ENCODE measurements around the gene FANCE. TPM values are rescaled to one million over a fixed set of nuclear protein-coding genes. Genes with fewer than 3 reads are reported as not detected.
A peak's percentile ranks its signal among the peaks of the same experiment; 100 is the strongest.

FANCE gene
- total RNA-seq, 1 donor from 2014 or later: 3.4 TPM

DNA sequence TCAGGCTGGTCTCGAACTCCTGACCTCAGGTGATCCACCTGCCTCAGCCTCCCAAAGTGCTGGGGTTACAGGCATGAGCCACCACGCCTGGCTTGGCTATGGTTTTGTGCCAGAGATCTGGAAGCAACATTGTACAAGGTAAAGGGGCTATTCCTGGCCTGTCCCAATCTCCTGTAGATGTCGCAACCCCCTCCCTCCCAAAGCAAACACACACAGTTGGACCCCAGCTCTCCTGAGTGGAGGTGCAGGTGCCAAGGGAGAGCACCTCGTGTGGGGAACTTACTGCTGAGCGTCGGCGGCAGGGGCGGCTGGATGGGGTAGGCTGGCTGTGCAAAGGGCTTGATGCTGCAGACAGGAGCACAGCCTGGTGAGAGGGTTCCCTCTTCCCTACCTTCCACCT, 24.9 kb downstream of the FANCE start:
- DNase-seq: no peak
- intact Hi-C loops (cut with DNase I): no loop called here
- no peak for ATAC-seq (ENCODE audit: poor library complexity)

DNA sequence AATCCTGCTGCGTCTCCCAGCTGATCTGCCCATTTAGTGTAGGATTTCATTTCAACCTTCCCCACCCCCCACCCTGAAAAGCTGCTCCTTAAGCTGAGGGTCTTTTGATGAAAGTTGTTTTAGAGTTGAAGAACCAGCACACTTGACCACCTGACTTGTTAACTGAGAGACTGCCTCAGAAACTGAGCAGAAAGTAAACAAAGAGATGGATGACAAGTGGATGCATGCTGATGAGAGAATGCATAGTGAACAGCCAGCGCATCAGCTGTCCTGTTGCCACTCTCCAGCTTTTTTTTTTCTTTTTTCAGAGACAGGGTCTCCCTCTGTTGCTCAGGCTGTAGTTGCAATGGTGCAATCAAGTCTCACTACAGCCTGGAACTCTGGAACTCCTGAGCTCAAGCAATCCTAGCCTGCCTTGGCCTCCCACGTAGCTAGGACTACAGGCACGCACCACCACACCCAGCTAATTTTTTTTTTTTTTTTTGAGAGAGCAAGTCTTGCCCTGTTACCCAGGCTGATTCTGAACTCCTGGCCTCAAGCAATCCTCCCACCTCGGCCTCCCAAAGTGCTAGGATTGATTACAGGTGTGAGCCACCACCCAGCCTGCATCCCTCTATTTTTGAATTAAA, 25.5 kb downstream of the FANCE start:
- intact Hi-C loops (cut with DNase I): no loop called here
- ATAC-seq (ENCODE audit: poor library complexity): no peak
- no peak for DNase-seq

DNA sequence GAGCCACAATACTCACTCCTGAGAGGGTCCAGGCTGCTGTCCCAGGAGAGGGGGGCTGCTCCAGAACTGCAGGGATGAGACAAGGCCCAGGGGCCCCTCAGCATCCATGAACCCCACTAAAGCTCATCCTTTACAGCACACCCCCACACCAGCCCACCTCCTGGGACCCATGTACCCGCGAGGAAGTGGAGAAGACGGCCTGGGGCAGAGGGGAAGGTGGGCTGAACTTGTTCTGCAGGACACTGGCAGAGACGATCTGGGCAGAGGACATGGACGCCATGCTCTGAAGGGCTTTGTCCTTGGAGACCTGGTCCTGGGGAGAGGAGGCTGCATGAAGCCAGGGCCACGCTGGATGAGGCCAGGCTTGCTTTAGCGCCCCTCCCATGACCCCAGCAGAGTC, 26.1 kb downstream of the FANCE start:
- intact Hi-C loops (cut with DNase I): no loop called here
- DNase-seq: no peak
- no peak for ATAC-seq (ENCODE audit: poor library complexity)

DNA sequence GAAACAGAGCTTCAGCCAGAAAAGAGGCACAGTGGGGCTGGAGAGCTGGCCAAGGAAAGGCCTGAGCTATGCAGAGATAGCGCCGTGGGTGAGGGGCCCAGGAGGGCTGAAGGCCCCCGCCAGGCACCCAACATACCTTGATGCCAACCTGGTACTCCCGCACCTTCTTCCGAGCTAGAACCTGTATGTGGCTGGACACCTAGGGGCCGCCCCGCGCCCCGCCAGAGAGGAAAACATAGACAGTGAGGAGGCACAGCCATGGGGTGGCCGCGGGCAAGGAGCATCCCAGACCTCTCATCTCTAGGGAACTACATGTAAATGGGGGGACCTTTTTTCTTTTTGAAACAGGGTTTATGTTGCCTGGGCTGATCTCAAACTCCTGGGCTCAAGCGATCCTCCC, 28.0 kb downstream of the FANCE start:
- no peak for DNase-seq
- no peak for ATAC-seq (ENCODE audit: poor library complexity)
- intact Hi-C loops (cut with DNase I): no loop called here

DNA sequence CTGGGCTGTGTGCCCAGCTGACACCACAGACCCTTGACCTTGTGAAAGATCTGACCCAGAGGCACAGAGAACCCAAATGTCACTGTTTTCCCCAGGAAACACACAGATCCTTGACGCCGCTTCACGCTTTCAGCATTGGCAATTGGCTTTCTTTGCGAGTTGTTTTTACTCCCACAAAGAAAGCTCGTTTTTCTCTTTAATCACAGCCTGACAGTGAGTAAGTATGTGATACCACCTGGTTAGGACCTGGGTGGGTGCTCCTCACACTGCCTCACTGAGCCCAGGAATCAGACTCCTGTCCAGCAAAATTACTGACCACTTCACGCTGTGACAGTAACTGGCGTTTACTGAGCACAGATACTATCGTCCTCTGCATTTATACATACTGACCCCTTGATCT, 29.1 kb downstream of the FANCE start:
- intact Hi-C loops (cut with DNase I): no loop called here
- no peak for ATAC-seq (ENCODE audit: poor library complexity)
- DNase-seq: no peak

DNA sequence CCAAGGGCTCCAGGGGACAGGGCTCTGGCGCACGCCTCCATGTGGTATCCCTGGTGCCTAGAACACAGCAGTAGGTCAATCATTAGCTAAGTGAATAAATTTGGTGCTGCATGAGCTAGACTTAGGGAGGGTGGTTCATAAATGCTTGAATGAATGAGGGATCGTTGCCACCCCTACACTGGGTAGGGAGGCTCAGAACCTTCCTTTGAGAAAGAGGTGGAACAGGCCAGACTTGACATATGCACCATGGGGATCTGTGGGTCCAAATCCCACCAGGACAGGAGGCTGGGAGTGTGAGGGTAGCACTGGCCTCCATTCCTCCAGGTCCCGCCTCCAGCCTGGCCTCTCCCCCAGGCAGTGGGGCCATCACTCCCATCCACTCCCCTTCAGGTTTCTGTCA, 30.9 kb downstream of the FANCE start:
- ATAC-seq (ENCODE audit: poor library complexity) (no peak), DNase-seq (no peak)
- intact Hi-C loops (cut with DNase I): no loop called here

DNA sequence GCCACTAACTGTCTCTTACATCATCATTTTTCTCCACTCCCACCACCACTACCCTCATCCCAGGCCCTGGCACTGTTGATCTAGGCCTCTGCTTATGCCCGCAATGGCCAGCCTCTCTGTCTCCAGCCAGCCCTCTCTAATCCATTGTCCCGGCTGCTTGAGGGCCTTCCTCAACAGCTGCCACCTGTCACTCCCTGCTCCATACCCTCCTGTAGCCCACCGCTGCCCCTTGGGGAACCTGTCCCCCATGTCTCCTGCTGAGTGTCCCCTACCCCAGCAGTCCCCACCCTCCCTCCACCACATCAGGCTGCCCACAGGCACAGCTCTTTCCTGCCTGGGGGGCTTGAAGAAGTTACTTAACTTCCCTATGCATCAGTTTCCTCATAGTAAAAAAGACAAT, 31.4 kb downstream of the FANCE start:
- ATAC-seq (ENCODE audit: poor library complexity): no peak
- intact Hi-C loops (cut with DNase I): no loop called here
- peak; percentile 17 for DNase-seq

DNA sequence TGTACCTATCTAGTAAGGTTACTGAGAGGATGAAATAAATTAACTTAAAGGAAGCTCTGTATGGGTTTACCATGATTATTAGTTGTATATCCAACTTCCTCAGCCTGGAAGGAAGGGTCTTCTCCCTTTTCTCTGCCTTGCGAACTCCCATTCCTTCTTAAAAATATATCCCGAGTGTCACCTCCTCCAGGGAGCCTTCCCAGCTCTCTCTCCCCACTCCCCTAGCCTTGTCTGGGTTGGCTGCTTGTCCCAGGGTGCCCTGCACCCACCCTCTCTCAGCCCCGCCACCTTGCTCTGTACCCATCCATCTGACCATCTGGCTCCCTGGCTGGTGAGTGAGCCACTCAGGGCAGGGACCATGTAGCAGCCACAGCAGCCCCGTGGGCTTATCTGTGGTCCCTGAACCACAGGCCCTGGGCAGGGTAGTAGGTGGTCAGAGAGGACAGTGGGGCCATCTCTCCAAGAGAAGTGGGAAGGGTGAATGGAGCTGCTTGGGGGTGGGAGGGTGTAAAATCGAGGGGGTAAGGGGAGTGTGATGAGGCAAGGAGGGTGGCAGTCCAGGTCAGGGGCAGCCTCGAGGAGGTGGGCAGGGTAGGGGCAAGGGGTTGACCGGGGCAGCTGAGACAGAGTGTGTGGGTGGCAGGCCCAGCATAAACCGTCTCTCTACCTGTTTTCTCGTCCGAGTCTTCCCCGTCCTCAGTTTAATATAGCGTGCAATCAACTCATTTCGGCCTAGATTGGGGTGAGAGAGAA, 31.9 kb downstream of the FANCE start:
- ATAC-seq (ENCODE audit: poor library complexity): no peak
- intact Hi-C loops (cut with DNase I): no loop called here
- DNase-seq: peak; percentile 35

DNA sequence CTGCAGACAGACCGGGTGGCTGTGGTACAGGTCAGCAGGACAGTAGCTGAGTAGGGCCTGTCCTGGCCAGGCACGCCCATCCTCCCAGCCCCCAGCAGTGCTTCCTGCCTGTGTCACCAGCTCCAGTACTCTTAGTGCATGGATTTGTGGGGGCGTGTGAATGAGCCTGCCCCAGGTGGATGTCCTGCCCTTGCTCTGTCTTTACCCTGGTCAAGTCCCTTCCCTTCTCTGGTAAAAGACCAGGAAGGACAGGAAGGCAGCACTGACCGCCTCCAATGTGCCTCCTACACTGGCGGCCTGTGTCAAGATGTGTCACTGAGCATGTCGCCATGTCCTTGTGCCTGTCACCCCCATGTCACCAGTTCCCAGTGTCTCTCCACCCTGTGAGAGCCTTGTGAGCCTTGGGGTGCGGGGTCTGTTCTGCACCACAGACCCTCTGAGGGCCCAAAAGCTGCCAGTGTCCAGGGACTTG, 32.8 kb downstream of the FANCE start:
- intact Hi-C loops (cut with DNase I): no loop called here
- ATAC-seq (ENCODE audit: poor library complexity) (no peak), DNase-seq (peak; percentile 29)

DNA sequence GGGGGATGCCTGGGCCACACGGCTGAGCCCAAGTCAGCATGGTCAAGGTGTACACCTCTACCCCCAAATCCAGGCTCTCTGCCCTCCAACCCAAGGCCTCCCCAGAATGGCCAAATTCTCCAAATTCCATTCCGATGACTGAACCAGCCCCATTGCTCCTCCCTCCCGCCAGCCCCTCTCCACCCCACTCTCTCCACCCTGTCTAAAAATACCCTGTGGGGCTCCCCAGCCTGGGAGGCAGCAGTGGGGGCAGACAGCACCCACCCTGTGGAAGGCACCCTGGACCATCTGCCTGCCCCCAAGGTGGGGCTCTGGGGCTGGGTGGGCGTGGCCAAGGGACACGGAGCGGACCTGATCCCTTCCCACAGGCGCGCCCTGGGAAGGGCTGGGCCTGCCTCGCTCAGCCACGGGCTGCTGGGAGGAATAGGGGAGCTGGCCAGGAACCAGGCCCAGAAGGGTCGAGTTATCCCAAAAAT, 33.3 kb downstream of the FANCE start:
- intact Hi-C loops (cut with DNase I): no loop called here
- DNase-seq (peak; percentile 56), ATAC-seq (ENCODE audit: poor library complexity) (peak; percentile 19)

DNA sequence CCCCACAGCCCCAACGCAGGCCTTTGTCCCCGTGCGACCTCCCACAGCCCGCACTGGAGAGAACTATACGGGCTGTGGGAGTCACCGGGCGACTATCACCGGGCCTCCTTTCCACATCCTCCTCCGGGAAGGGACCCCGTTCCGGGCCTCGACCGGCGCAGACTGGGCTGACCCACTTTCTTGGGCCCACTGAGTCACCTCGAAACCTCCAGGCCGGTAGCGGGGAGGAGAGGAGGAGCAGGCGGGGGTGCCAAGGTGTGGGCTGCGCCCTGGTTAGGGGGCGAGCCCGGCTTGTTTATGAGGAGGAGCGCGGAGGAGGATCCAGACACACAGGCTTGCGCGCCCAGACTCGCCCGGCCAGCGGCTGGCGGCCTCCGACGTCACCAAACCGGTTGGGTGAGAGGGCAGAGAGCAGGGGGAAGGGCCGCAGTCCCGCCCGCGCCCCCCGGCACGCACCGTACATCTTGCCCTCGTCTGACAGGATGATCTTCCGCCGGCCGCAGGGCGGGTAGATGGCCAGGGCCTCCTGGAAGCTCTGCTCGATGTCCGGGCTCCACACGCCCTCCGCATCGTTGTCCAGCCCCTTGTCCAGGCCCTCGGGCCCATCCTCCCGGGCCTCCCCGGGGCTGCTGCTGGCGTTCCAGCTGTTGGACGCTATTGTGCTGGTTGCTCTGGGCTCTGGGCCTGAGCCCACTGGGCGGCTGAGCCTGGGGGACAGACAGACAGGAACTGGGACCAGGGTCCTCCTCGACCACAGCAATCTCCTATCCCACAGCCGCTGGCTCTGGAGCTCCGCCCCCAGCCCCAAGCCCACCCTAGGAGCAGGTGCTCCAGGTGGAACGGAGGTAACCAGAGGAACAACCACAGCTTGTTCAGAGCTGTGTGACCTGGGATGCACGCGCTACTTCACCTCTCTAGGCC, 34.1 kb downstream of the FANCE start:
- DNase-seq (peak; percentile 74), ATAC-seq (ENCODE audit: poor library complexity) (peak; percentile 25)
- intact Hi-C loops (cut with DNase I): no loop called here

DNA sequence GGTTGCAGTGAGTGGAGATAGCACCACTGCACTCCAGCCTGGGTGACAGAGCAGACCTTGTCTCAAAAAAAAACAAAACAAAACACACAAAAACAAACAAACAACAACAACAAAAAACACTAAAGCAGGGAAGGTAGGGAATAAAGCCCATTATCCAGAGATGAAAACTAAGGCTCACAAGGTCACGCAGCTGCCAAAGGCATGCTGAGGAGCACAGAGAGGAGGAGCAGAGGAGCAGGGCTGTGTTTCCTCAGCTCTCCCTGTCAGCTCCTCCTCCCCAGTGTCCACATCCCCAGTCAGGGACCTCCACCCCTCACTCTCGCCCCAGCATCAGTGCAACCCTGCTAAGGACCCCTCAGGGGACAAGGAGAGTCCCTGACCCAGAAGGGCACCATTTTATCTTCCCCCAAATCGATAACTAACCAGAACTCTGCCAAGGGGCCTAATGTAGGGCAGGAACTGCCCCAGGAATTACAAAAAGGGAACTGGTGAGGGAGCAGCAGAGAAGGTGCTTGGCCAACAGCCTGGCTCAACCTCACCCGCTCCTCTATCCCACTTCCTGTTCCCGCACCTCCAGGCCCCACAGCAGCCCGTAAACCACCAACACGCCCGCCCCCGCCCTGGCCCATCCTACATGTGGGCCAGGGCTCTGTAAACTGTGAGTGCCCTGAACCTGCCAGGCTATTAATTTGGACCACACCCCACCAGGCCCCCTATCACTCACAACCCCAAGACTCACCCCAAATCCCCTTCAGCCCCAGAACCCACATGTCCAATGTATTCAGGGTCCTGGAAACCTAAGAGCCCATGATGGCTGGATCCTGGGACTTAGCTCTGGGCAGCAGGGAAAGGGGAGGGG, 35.7 kb downstream of the FANCE start:
- no peak for ATAC-seq (ENCODE audit: poor library complexity)
- intact Hi-C loops (cut with DNase I): no loop called here
- no peak for DNase-seq

DNA sequence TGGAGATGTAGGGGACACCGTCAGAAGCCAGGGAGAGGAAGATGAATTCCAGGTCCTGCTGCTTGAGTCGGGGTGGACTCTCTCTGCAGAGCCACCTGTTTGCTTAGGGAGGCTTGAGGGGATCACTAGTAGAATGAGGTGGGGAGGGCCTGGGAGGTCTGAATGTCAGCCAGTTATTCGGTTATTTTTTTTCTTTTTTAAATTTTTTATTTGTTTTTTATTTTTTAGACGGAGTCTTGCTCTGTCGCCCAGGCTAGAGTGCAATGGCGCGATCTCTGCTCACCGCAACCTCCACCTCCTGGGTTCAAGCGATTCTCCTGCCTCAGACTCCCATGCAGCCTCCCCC, 36.4 kb downstream of the FANCE start:
- intact Hi-C loops (cut with DNase I): no loop called here
- no peak for ATAC-seq (ENCODE audit: poor library complexity)

DNA sequence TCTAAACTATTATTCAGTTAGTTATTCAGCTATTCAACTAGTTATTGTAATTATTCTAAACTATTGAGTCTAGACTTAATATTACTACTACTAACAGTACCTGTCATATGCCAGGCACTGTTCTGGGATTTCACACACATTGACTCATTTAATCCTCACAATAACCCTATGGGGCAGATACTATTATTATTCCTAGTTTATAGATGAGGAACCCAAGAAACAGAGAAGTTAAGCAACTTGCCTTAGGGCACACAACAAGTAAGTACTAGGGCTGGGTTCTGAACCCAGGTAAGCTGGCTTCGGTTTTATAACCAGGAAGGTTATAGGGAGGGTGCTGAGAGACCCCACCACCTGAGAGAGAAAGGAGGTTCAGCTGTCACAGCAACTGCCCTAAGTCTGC, 36.9 kb downstream of the FANCE start:
- no peak for DNase-seq
- intact Hi-C loops (cut with DNase I): no loop called here
- no peak for ATAC-seq (ENCODE audit: poor library complexity)

More for the DNA sequence above, 36.4 kb downstream of the FANCE start:
- no peak for DNase-seq

DNA sequence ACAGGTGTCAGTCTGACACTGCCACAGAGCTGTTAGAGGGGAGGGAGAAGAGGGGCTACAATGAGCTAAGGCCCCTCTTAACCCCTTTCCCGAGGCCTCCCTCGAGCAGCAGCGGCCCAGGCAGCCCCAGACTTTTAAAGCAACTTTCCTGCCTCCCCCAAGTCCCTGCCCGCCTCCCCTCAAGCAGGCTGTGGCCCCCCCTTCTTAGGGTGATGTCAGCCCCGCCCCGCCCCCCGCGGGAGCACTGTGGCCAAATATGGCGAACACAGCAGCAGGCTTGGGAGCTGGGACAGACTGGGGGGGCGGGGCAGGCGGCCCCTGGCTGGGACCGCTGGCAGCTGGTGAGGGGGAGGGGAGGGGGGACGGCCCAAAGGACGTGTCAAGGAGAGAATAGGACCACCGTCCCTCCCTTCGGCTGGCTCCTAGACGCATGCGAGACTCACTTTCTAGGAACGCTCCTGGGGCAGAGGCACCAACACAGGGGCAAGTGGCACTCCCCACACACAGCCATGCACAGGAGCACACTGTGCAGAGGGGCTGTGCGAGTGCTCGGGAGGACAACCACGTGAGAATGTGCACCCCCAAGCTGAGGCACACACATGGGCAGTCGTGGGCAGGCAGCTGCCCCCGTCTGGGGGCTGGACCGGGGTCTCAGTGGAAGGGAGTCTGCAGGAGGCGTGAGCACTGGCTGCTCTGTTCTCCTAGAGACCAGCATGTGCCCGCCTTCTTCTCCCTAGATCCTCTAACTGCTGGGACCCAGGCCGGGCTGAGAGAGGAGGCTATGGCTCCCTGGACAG, 38.1 kb downstream of the FANCE start:
- intact Hi-C loops (cut with DNase I): no loop called here
- ATAC-seq (ENCODE audit: poor library complexity): peak; percentile 79
- peak; percentile 88 for DNase-seq

DNA sequence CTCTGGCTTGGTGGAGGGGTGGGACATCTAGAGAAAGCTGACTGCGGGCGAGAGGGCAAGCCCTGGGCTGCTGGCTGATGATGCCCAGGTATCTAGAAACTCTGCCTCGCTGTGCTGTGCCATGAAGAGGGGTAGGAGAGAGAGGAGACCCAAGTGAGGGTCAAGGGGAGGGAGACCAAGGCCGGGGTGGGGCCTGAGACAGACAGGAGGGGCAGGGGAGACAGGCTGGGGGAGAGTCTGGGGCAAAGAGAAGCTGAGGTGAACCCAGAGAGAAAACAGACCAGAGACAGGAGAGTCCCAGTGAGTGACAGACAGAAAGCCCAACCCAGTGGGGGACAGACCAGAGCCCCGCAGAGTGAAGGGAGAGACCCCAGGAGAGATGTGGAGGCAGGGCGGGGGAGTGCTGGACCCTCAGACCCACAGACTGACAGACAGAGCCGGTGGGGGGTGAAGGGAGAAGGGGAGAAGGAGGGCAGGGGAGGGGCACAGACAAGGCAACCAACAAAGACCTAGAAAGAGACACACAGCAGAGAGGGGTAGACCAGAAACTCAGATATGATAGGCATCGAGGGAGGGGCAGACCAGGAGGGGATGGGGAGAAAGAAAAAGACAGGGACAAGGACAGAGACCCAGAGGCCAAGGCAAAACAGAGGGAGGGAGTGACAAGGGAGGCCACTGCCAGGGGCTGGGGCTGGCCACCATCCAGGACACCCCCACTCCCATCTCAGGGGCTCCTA, 38.9 kb downstream of the FANCE start:
- ATAC-seq (ENCODE audit: poor library complexity): peak; percentile 2
- intact Hi-C loops (cut with DNase I): no loop called here
- no peak for DNase-seq

DNA sequence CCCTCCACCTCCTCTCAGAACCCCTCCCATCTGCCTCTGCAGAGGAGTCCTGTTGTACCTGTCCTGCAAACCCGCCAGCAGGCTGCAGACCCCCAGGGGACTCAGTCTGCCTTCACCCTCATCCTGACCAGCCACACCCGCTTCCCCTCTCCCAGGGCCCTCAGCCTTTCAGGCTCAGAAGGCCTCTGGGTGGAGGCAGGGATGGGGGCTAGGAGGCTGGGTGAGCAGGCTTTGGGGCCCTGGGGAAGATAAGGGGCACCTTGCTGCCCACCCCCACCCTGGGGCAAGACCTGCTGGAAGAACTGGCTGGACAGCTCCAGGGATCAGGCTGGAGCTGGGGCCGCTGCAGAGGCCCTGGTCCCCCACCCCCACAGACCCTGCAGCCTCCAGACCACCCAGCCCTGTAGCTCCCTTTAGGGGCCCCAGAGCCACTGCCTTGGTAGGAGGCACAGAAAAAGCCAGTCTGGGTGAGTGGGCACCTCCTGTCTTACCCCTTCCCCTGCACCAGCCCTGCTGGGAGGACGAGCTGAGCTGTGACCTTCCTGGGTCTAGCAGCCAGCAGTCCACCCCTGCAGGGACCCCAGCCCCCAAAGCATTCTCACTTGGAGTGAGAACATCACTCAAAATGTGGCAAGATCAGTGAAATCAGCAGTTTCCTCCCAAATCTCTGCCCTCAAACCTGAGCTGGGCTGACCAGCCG, 39.6 kb downstream of the FANCE start:
- intact Hi-C loops (cut with DNase I): no loop called here
- ATAC-seq (ENCODE audit: poor library complexity) (no peak), DNase-seq (no peak)

Data from Right ventricle myocardium superior (tissue), 1 donor.